DOHH2 (cell line): ENCODE measurements around the gene DCTN4.
A peak's percentile ranks its signal among the peaks of the same experiment; 100 is the strongest.

Experiments
- H3F3A ChIP-seq: fragments of 200-600 bp; sonication (generic), shearing (Covaris generic); 2 replicates; pipeline ENCODE4 v1.6.0; 2016; ENCODE audit warnings: antibody characterized with exemption, mild to moderate bottlenecking; ENCODE audit not compliant: control insufficient read depth, insufficient read depth
- H3K27ac ChIP-seq: fragments of 200-600 bp; sonication (generic); 2 replicates; pipeline ENCODE4 v1.5.1; 2014; ENCODE audit warnings: low read depth, mild to moderate bottlenecking, low read length, moderate library complexity
- H3K27me3 ChIP-seq: fragments of 200-600 bp; sonication (generic); 2 replicates; pipeline ENCODE4 v1.6.1; 2014; ENCODE audit warnings: mild to moderate bottlenecking, low read length, mixed read lengths; ENCODE audit not compliant: control insufficient read depth
- H3K36me3 ChIP-seq: fragments of 200-600 bp; sonication (generic); 2 replicates; pipeline ENCODE4 v1.6.1; 2014; ENCODE audit warnings: mild to moderate bottlenecking, low read length, moderate library complexity, mixed read lengths; ENCODE audit not compliant: control insufficient read depth
- H3K4me1 ChIP-seq: fragments of 200-600 bp; sonication (generic); 2 replicates; pipeline ENCODE4 v1.6.1; 2014; ENCODE audit warnings: mild to moderate bottlenecking, low read length, mixed read lengths; ENCODE audit not compliant: control insufficient read depth
- H3K4me2 ChIP-seq: fragments of 200-600 bp; sonication (generic); 2 replicates; pipeline ENCODE4 v1.6.0; 2014; ENCODE audit warnings: mild to moderate bottlenecking, low read length, moderate library complexity
- H3K4me3 ChIP-seq: fragments of 200-600 bp; sonication (generic); 2 replicates; pipeline ENCODE4 v1.5.1; 2014; ENCODE audit warnings: mild to moderate bottlenecking, low read length, mixed read lengths
- H3K79me2 ChIP-seq: fragments of 200-600 bp; sonication (generic); 2 replicates; pipeline ENCODE4 v1.6.1; 2014; ENCODE audit warnings: mild to moderate bottlenecking, low read length, mixed read lengths; ENCODE audit not compliant: control insufficient read depth
- H3K9me2 ChIP-seq: fragments of 200-600 bp; sonication (generic); replicated peaks from 2 replicates; pipeline ENCODE4 v1.6.1; 2014; ENCODE audit warnings: mild to moderate bottlenecking, low read length, mixed read lengths; ENCODE audit not compliant: control insufficient read depth
- H3K9me3 ChIP-seq: fragments of 200-600 bp; sonication (generic); 2 replicates; pipeline ENCODE4 v1.6.1; 2014; ENCODE audit warnings: antibody characterized with exemption, low read length, mixed read lengths; ENCODE audit not compliant: control insufficient read depth, insufficient read depth
- H4K20me1 ChIP-seq: fragments of 200-600 bp; sonication (generic); 2 replicates; pipeline ENCODE4 v1.6.0; 2014; ENCODE audit warnings: low read depth, mild to moderate bottlenecking, antibody characterized with exemption, low read length, moderate library complexity; ENCODE audit not compliant: control insufficient read depth, insufficient read depth
- EZH2phosphoT487 ChIP-seq: fragments of 200-600 bp; sonication (generic); IDR thresholded peaks from 2 replicates; pipeline ENCODE4 v1.6.1; 2017; ENCODE audit warnings: borderline replicate concordance, mild to moderate bottlenecking, antibody characterized with exemption, low read length, moderate library complexity, mixed read lengths
- TF ChIP-seq, protein P1 (sequence below): fragments of 200-600 bp; sonication (generic); IDR thresholded peaks from one replicate; pipeline ENCODE4 v1.5.1; 2014; ENCODE audit warnings: antibody characterized with exemption, mild to moderate bottlenecking, low read depth, low read length; ENCODE audit not compliant: poor library complexity, severe bottlenecking

Gene DCTN4

GRCh38 chr5:150731669-150732242 lies 27.1 kb downstream of the DCTN4 start:
- H3K4me3 ChIP-seq, result no peak overlapping the region
- H3K36me3 ChIP-seq, result peaks cover 70% of the 10 kb centered on the region
- H3K4me2 ChIP-seq, result no peak overlapping the region
- peaks cover 23% of the 10 kb centered on the region for H3K79me2 ChIP-seq
- H4K20me1 ChIP-seq, result no peaks in the 10 kb centered on the region
- H3K9me2 ChIP-seq, result no peaks in the 10 kb centered on the region
- no peaks in the 10 kb centered on the region for H3K27me3 ChIP-seq
- peaks cover 8% of the 10 kb centered on the region for H3K4me1 ChIP-seq
- H3F3A ChIP-seq, result no peaks in the 10 kb centered on the region
- H3K9me3 ChIP-seq, result no peaks in the 10 kb centered on the region
- H3K27ac ChIP-seq, result no peak overlapping the region
- TF ChIP-seq EZH2phosphoT487, result no peak

- Histone ChIP-seq H3K27me3 (no peaks in the 10 kb centered on the region), H3K9me3 (no peaks in the 10 kb centered on the region), H3K79me2 (peaks cover 4% of the 10 kb centered on the region), H3K4me3 (no peak overlapping the region), H3K9me2 (no peaks in the 10 kb centered on the region), H3K4me2 (no peak overlapping the region), H3F3A (no peaks in the 10 kb centered on the region), H3K27ac (no peak overlapping the region), H4K20me1 (no peaks in the 10 kb centered on the region), H3K36me3 (peaks cover 64% of the 10 kb centered on the region), H3K4me1 (peaks cover 2% of the 10 kb centered on the region)
- TF ChIP-seq EZH2phosphoT487, result no peak
- TF ChIP-seq, protein P1, sequence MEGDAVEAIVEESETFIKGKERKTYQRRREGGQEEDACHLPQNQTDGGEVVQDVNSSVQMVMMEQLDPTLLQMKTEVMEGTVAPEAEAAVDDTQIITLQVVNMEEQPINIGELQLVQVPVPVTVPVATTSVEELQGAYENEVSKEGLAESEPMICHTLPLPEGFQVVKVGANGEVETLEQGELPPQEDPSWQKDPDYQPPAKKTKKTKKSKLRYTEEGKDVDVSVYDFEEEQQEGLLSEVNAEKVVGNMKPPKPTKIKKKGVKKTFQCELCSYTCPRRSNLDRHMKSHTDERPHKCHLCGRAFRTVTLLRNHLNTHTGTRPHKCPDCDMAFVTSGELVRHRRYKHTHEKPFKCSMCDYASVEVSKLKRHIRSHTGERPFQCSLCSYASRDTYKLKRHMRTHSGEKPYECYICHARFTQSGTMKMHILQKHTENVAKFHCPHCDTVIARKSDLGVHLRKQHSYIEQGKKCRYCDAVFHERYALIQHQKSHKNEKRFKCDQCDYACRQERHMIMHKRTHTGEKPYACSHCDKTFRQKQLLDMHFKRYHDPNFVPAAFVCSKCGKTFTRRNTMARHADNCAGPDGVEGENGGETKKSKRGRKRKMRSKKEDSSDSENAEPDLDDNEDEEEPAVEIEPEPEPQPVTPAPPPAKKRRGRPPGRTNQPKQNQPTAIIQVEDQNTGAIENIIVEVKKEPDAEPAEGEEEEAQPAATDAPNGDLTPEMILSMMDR, result no peak
Measured at GRCh38 chr5:150729859-150730258, 29.0 kb downstream of the DCTN4 start.

DNA sequence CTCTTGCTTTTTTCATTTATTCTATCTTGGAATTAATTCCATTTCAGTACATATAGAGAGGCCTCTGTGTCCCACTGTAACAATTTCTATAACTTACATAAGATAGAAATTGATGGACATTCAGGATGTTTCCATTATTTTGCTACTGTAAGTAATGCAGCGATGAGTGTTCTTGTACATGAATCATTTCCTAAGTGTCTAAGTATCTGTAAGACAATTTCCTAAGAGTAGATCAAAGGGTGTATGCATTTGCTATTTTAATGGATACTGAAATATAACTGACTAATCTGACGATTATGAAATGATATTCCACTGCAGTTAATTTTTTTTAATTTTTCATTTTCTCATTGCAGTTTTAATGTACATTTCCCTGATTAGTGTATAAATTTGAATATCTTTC lies 35.0 kb downstream of the DCTN4 start:
- H3K9me2 ChIP-seq, result no peaks in the 10 kb centered on the region
- peaks cover 74% of the 10 kb centered on the region for H3K36me3 ChIP-seq
- no peak for TF ChIP-seq EZH2phosphoT487
- TF ChIP-seq, protein P1, result no peak
- no peaks in the 10 kb centered on the region for H3K9me3 ChIP-seq
- H3F3A ChIP-seq, result no peaks in the 10 kb centered on the region
- no peak overlapping the region for H3K27ac ChIP-seq
- no peaks in the 10 kb centered on the region for H3K4me1 ChIP-seq
- no peak overlapping the region for H3K4me2 ChIP-seq
- no peaks in the 10 kb centered on the region for H4K20me1 ChIP-seq
- H3K4me3 ChIP-seq, result no peak overlapping the region
- no peaks in the 10 kb centered on the region for H3K27me3 ChIP-seq
- no peaks in the 10 kb centered on the region for H3K79me2 ChIP-seq

DNA sequence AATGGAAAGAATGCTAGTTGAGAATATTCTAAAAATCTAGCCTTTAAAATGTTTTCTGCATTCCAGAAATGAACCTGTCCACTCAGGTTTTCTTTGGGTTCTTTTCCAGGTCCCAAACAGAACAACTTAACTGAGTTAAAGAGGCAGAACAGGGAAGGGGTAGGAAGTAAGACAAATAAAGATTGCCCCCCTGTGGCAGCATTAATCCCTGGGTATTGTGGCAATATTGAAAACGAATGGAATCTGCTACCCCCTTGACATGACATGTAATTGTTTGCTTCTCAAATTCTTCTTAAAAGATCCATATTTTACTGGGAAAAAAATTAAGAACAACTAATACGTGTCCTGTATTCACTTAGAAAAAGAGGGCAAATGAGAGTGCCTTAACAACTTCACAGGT lies 48.7 kb downstream of the DCTN4 start:
- TF ChIP-seq EZH2phosphoT487, result no peak
- TF ChIP-seq, protein P1, result peak; percentile 40
- peaks cover 38% of the 10 kb centered on the region for H3K36me3 ChIP-seq
- no peaks in the 10 kb centered on the region; the same call in 1 of the 2 replicates for H3F3A ChIP-seq
- no peaks in the 10 kb centered on the region for H3K9me2 ChIP-seq
- H3K9me3 ChIP-seq, result no peaks in the 10 kb centered on the region
- H3K4me3 ChIP-seq, result no peak overlapping the region
- no peaks in the 10 kb centered on the region for H4K20me1 ChIP-seq
- H3K27ac ChIP-seq, result no peak overlapping the region
- no peaks in the 10 kb centered on the region for H3K27me3 ChIP-seq
- H3K79me2 ChIP-seq, result no peaks in the 10 kb centered on the region
- no peaks in the 10 kb centered on the region for H3K4me1 ChIP-seq
- H3K4me2 ChIP-seq, result no peak overlapping the region
